K562 (cell line): ENCODE data around the gene SIRT4. TPM values are rescaled to one million over a fixed set of nuclear protein-coding genes. Genes with fewer than 3 reads are reported as not detected.

ENCODE experiments used
- BCLAF1 ChIP-seq, 2 experiments: fragments of 450-650 bp in 1 of 2; IDR thresholded peaks; 2 replicates each; pipeline ENCODE4 v1.6.1; 2011 to 2017; ENCODE audit warnings: low read depth in 2 of 2, antibody characterized with exemption in 1 of 2, borderline replicate concordance in 1 of 2, low read length in 1 of 2, mild to moderate bottlenecking in 1 of 2, mixed read lengths in 1 of 2; ENCODE audit not compliant: control insufficient read depth in 1 of 2
- E2F6 ChIP-seq, 2 experiments: IDR thresholded peaks; 2 replicates each; pipeline ENCODE4 v1.6.1; 2011; ENCODE audit warnings: borderline replicate concordance in 1 of 2, control low read depth in 1 of 2, low read depth in 1 of 2, low read length in 1 of 2, mild to moderate bottlenecking in 1 of 2, mixed read lengths in 1 of 2, moderate library complexity in 1 of 2; ENCODE audit not compliant: insufficient read depth in 1 of 2, insufficient read length in 1 of 2, poor library complexity in 1 of 2, severe bottlenecking in 1 of 2; ENCODE audit errors: extremely low read depth in 1 of 2
- FOXM1 ChIP-seq, 2 experiments: fragments of 450-650 bp in 1 of 2; sonication (generic) in 1 of 2; formaldehyde crosslinking in 1 of 2; IDR thresholded peaks; 2 replicates each; pipeline versions ENCODE4 v1.6.1 to v1.9.0; 2017 to 2022; ENCODE audit warnings: low read depth in 2 of 2, mild to moderate bottlenecking in 2 of 2, missing genetic modification reagents in 1 of 2, moderate library complexity in 1 of 2
- HDAC1 ChIP-seq, 2 experiments: fragments of 450-650 bp; IDR thresholded peaks; 2 replicates each; pipeline ENCODE4 v1.6.1; 2016 to 2017; ENCODE audit warnings: inconsistent platforms in 1 of 2, mild to moderate bottlenecking in 1 of 2, moderate library complexity in 1 of 2
- MGA ChIP-seq: fragments of 450-650 bp; IDR thresholded peaks from 2 replicates; pipeline ENCODE4 v1.6.1; 2016; ENCODE audit warnings: mild to moderate bottlenecking, moderate library complexity
- NCOA6 ChIP-seq: fragments of 450-650 bp; IDR thresholded peaks from 2 replicates; pipeline ENCODE4 v1.6.1; 2017; ENCODE audit warnings: mild to moderate bottlenecking
- SNIP1 ChIP-seq: fragments of 450-650 bp; IDR thresholded peaks from 2 replicates; pipeline ENCODE4 v1.7.1; 2017; ENCODE audit warnings: low read depth, mild to moderate bottlenecking
- ZNF140 ChIP-seq: fragments of 250-450 bp; sonication (Bioruptor Pico); IDR thresholded peaks from 2 replicates; pipeline ENCODE4 v1.8.0; 2021; ENCODE audit warnings: moderate library complexity, mild to moderate bottlenecking, inconsistent platforms
- polyA plus RNA-seq, 8 experiments: library from polyadenylated mRNA; depleted of rRNA in 4 of 8; stranded (reverse) in 5 of 8; unstranded in 3 of 8; fragments of >200 nt; fragmentation: Nextera tagmentation in 2 of 8; fragmentation: Illumina TruSeq in 1 of 8; extraction: Ambion mirVana in 2 of 8; extraction: Trizol in 1 of 8; gene quantifications; 2 replicates each; pipeline versions ENCODE4 v1.2.1 to v1.2.3, GENCODE V29; 2011 to 2014; ENCODE audit warnings: inconsistent platforms in 1 of 8, missing spikeins in 1 of 8
- total RNA-seq, 7 experiments: library from RNA; depleted of rRNA in 6 of 7; stranded (reverse); fragments of >200 nt in 6 of 7; fragmentation: Illumina TruSeq in 2 of 7; extraction: Trizol in 2 of 7; gene quantifications; 2 replicates each; pipeline versions ENCODE4 v1.2.1 to v1.2.3, GENCODE V29; 2011 to 2021; ENCODE audit warnings: low replicate concordance in 1 of 7

SIRT4 gene
- total and polyA plus RNA-seq, 9 of the 15 experiments (the other 6 are each of a cell fraction or from before 2014, with no cell fraction given): 0.86 to 5.2 (median 2.4) TPM

- no peak for TF ChIP-seq BCLAF1 (IDR thresholded peaks at IDR 0.05; ENCODE audit: borderline replicate concordance in 1 of 2, control insufficient read depth in 1 of 2, low read depth in 2 of 2, low read length in 1 of 2)
- TF ChIP-seq ZNF140 (CRISPR knock-in tag): no peak
- no peak for TF ChIP-seq E2F6 (IDR thresholded peaks at IDR 0.05; ENCODE audit: borderline replicate concordance in 1 of 2, extremely low read depth in 1 of 2, insufficient read depth in 1 of 2, insufficient read length in 1 of 2, low read depth in 1 of 2, low read length in 1 of 2, poor library complexity in 1 of 2, severe bottlenecking in 1 of 2)
- TF ChIP-seq MGA: no peak
- TF ChIP-seq SNIP1: no peak
- TF ChIP-seq HDAC1 (IDR thresholded peaks at IDR 0.05): 0 out of 4 replicates have a peak, but pooled peaks of 1 of the 2 experiments have one; percentile 7
- no peak for TF ChIP-seq FOXM1 (IDR thresholded peaks at IDR 0.05; ENCODE audit: low read depth)
- no peak for TF ChIP-seq FOXM1 (CRISPR knock-in tag; IDR thresholded peaks at IDR 0.05; ENCODE audit: low read depth)
- TF ChIP-seq NCOA6: no peak
Observed at GRCh38 chr12:120292411-120292660, 9.8 kb upstream of the SIRT4 start (continued).
